ENCODE measurements around the gene POLR2J3. TPM values are rescaled to one million over a fixed set of nuclear protein-coding genes. Genes with fewer than 3 reads are reported as not detected.
"Not testable (repeated sequence)": the region's sequence is repeated elsewhere in the genome, so short reads cannot be mapped to it uniquely, and the experiment has no call there.

The POLR2J3 gene
- total and polyA plus RNA-seq, 3 experiments from 2014 or later: 22.8 to 46.7 (median 23.6) TPM

GRCh38 chr7:102517550-102518147 is 54.7 kb downstream of the POLR2J3 start, which contains the start of gene RASA4B:
Gene RASA4B (minus strand): TSS chr7:102517777. CDS start chr7:102517710, 67 bp downstream.
- DNase-seq: peak in 1 of 5 donors; percentile 2
- H3K36me3 Mint-ChIP-seq; POLR2A ChIA-PET; CTCF ChIA-PET; H3K4me1 Mint-ChIP-seq; H3K36me3 ChIP-seq (ENCODE audit: insufficient read depth, low read length); H3K4me3 ChIP-seq (ENCODE audit: low read length); H3K27me3 Mint-ChIP-seq; H3K4me1 ChIP-seq (ENCODE audit: insufficient read depth, low read length); H3K27ac ChIP-seq (ENCODE audit: low read depth, low read length); H3K27me3 ChIP-seq (ENCODE audit: insufficient read depth, low read length, poor library complexity, severe bottlenecking); H3K9me3 ChIP-seq (ENCODE audit: low read length); H3K27ac Mint-ChIP-seq; H3K9me3 Mint-ChIP-seq: not testable (repeated sequence)
- H3K4me3 Mint-ChIP-seq: peak within 1 kb of the TSS in 3 of 7 donors; percentile 44 to 73 (median 68)

Other genes with a start within 250 kb of the POLR2J3 start
- not detected for gene SPDYE6, start 216.1 kb downstream of the POLR2J3 start, total RNA-seq
- 0.89 TPM for gene SPDYE6, start 216.1 kb downstream of the POLR2J3 start, polyA plus RNA-seq
- gene PRKRIP1, start 176.2 kb downstream of the POLR2J3 start, total RNA-seq: 10 to 100 TPM; 26.0 to 27.3 TPM
- 21.1 TPM for gene PRKRIP1, start 176.2 kb downstream of the POLR2J3 start, polyA plus RNA-seq
- 10 to 100 TPM; 66.9 to 68.9 TPM for gene ORAI2, start 139.0 kb downstream of the POLR2J3 start, total RNA-seq
- 47.7 TPM for gene ORAI2, start 139.0 kb downstream of the POLR2J3 start, polyA plus RNA-seq
- gene ALKBH4, start 107.7 kb downstream of the POLR2J3 start, total RNA-seq: 10 to 100 TPM; 11.3 to 13.2 TPM
- 20.1 TPM for gene ALKBH4, start 107.7 kb downstream of the POLR2J3 start, polyA plus RNA-seq
- gene LRWD1, start 107.6 kb downstream of the POLR2J3 start, total RNA-seq: 10 to 100 TPM; 29.9 to 30.1 TPM
- gene LRWD1, start 107.6 kb downstream of the POLR2J3 start, polyA plus RNA-seq: 14.6 TPM
- 10 to 100 TPM; 76.1 to 77.4 TPM for gene POLR2J, start 93.7 kb downstream of the POLR2J3 start, total RNA-seq
- 129 TPM for gene POLR2J, start 93.7 kb downstream of the POLR2J3 start, polyA plus RNA-seq
- 10 to 100 TPM; 22.0 to 23.9 TPM for gene RASA4B, start 54.8 kb downstream of the POLR2J3 start, total RNA-seq
- gene RASA4B, start 54.8 kb downstream of the POLR2J3 start, polyA plus RNA-seq: 10.8 TPM
- 1 to 10 TPM; 7.4 to 7.7 TPM for gene UPK3BL2, start 28.9 kb downstream of the POLR2J3 start, total RNA-seq
- gene UPK3BL2, start 28.9 kb downstream of the POLR2J3 start, polyA plus RNA-seq: 2.7 TPM
- not detected for gene SPDYE2, start 21.4 kb downstream of the POLR2J3 start, total RNA-seq
- 0.28 TPM for gene SPDYE2, start 21.4 kb downstream of the POLR2J3 start, polyA plus RNA-seq
- 10 to 100 TPM; 42.6 to 44.2 TPM for gene RASA4, start 44.2 kb upstream of the POLR2J3 start, total RNA-seq
- gene RASA4, start 44.2 kb upstream of the POLR2J3 start, polyA plus RNA-seq: 18.0 TPM
- gene UPK3BL1, start 70.2 kb upstream of the POLR2J3 start, total RNA-seq: 10 to 100 TPM; 17.3 to 20.5 TPM
- 32.3 TPM for gene UPK3BL1, start 70.2 kb upstream of the POLR2J3 start, polyA plus RNA-seq
- not detected for gene SPDYE2B, start 77.7 kb upstream of the POLR2J3 start, total RNA-seq
- gene SPDYE2B, start 77.7 kb upstream of the POLR2J3 start, polyA plus RNA-seq: 0.28 TPM
- gene POLR2J2, start 99.1 kb upstream of the POLR2J3 start, total RNA-seq: 1 to 10 TPM; 8.2 to 9.0 TPM
- gene POLR2J2, start 99.1 kb upstream of the POLR2J3 start, polyA plus RNA-seq: 5.3 TPM
- gene FAM185A, start 176.4 kb upstream of the POLR2J3 start, total RNA-seq: 10 to 100 TPM; 10.4 to 11.4 TPM
- gene FAM185A, start 176.4 kb upstream of the POLR2J3 start, polyA plus RNA-seq: 8.9 TPM

Data from CD8-positive, alpha-beta memory T cell (primary cell).